Breast epithelium (tissue), 4 donors: Measurements from ENCODE around the gene ITPR1. TPM values are rescaled to one million over a fixed set of nuclear protein-coding genes. Genes with fewer than 3 reads are reported as not detected.
A peak's percentile ranks its signal among the peaks of the same experiment; 100 is the strongest.

Experiments
- DNase-seq, 2 donors: peaks; one replicate each; pipeline ENCODE4 v3.0.0-alpha.2; 2019; ENCODE audit warnings: low spot score in 2 of 2
- H3K27ac ChIP-seq, 2 donors: fragments of 200-600 bp; sonication (generic) in 1 of 2; one replicate each; pipeline ENCODE4 v1.5.1; 2016 to 2019; ENCODE audit warnings: mild to moderate bottlenecking in 1 of 2
- H3K27me3 ChIP-seq, 2 donors: fragments of 200-600 bp; sonication (generic) in 1 of 2; one replicate each; pipeline versions ENCODE4 v1.5.1 to v1.6.0; 2017 to 2019; ENCODE audit warnings: control low read depth in 1 of 2, mild to moderate bottlenecking in 1 of 2
- H3K36me3 ChIP-seq: fragments of 200-600 bp; one replicate; pipeline ENCODE4 v1.5.1; 2019
- H3K4me1 ChIP-seq, 2 donors: fragments of 200-600 bp; sonication (generic); one replicate each; pipeline ENCODE4 v1.5.1; 2016 to 2019; ENCODE audit warnings: control low read depth in 1 of 2
- H3K4me3 ChIP-seq, 3 donors: fragments of 200-600 bp; sonication (generic); 1 replicate in 2 of 3; 2 replicates in 1 of 3; pipeline ENCODE4 v1.5.1; 2016 to 2019; ENCODE audit warnings: mild to moderate bottlenecking in 3 of 3, moderate library complexity in 2 of 3
- H3K9me3 ChIP-seq, 2 donors: fragments of 200-600 bp; sonication (generic) in 1 of 2; one replicate each; pipeline ENCODE4 v1.5.1; 2016 to 2019; ENCODE audit warnings: control low read depth in 1 of 2
- CTCF ChIP-seq, 3 donors: fragments of 450-650 bp; IDR thresholded peaks; one replicate each; pipeline ENCODE4 v1.5.1; 2016 to 2017; ENCODE audit warnings: antibody characterized with exemption in 3 of 3, mild to moderate bottlenecking in 3 of 3, moderate library complexity in 3 of 3
- POLR2A ChIP-seq: fragments of 450-650 bp; IDR thresholded peaks from one replicate; pipeline ENCODE4 v1.6.1; 2016; ENCODE audit warnings: antibody characterized with exemption, mild to moderate bottlenecking, moderate library complexity
- POLR2AphosphoS5 ChIP-seq, 3 donors: sonication (generic); formaldehyde crosslinking; IDR thresholded peaks; one replicate each; pipeline ENCODE4 v1.6.1; 2017; ENCODE audit warnings: antibody characterized with exemption in 3 of 3
- intact Hi-C: fragments of 100-400 bp; cut with DNase I; formaldehyde crosslinking; loops from one replicate; pipeline ENCODE4 v1.15.1; 2023; ENCODE audit warnings: low total_unique reads
- total RNA-seq, 3 donors: library from RNA; depleted of rRNA; stranded (reverse); fragments of >200 nt; gene quantifications; one replicate each; pipeline ENCODE4 v1.1.0, GENCODE V29; 2016

The ITPR1 gene
- total RNA-seq, 3 donors from 2014 or later: 53.8 to 227 (median 174) TPM

DNA sequence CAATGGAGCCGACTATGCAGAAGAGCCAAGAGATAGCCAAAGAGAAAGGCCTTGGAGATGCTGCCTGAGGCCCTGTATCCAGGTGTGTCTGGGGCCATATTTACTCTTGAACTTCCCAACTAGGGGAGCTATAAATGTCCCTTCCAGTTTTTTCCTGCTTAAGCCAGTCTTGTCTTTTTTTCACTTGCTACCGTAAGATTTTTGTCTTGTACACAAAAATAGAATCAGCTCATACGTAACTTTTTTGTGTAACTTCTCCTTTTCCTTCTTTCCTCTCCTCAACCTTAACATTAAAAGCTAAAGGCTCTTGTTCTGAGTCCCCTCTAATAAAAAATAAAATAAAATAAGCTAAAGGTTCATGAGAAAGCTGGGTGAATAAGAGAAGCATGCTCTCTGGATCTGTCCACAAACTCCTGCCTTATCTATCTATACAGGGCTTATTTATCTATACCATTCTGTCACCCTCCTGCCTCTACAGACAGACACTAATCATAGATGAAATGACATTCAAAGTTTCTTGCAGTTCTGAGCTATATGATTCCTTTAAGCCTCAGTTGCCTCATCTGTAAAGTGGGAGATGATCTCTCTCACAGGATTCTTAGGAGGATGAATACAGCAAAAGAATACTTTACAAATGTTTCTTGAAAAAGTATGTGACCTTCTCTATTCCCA is 30.6 kb upstream of the ITPR1 start:
- Histone ChIP-seq H3K4me1 (no peaks in the 10 kb centered on the region), H3K36me3 (no peaks in the 10 kb centered on the region), H3K4me3 (no peak overlapping the region), H3K27ac (no peak overlapping the region), H3K9me3 (no peaks in the 10 kb centered on the region), H3K27me3 (no peaks in the 10 kb centered on the region)
- intact Hi-C loops: no loop called here
- no peak for TF ChIP-seq CTCF (IDR thresholded peaks at IDR 0.05)
- no peak for TF ChIP-seq POLR2A
- TF ChIP-seq POLR2AphosphoS5 (IDR thresholded peaks at IDR 0.05): no peak
- no peak for DNase-seq

- intact Hi-C loops: no loop called here
- Histone ChIP-seq H3K4me3 (no peak overlapping the region), H3K9me3 (no peaks in the 10 kb centered on the region), H3K36me3 (no peaks in the 10 kb centered on the region), H3K27me3 (no peaks in the 10 kb centered on the region), H3K4me1 (no peaks in the 10 kb centered on the region), H3K27ac (no peak overlapping the region)
- no peak for DNase-seq
- TF ChIP-seq POLR2AphosphoS5 (IDR thresholded peaks at IDR 0.05): no peak
- no peak for TF ChIP-seq POLR2A
- no peak for TF ChIP-seq CTCF (IDR thresholded peaks at IDR 0.05)
These were observed 28.6 kb upstream of the ITPR1 start for GRCh38 chr3:4464576-4464975.

GRCh38 chr3:4466741-4467521 is 26.2 kb upstream of the ITPR1 start, which contains the start of gene SUMF1:
Gene SUMF1, minus strand, starts transcription at chr3:4467269. Its CDS starts 24 bp downstream, at chr3:4467245.
- intact Hi-C loops: loop anchor here (5.0 kb wide), 1 partner anchor 1300 kb away; no protein-coding TSS in a partner anchor
- Histone ChIP-seq H3K27me3 (no peaks in the 10 kb centered on the region), H3K36me3 (no peaks in the 10 kb centered on the region), H3K4me1 (no peaks in the 10 kb centered on the region), H3K27ac (peak within 1 kb of the TSS; percentile 89 to 90), H3K9me3 (no peaks in the 10 kb centered on the region), H3K4me3 (peak within 1 kb of the TSS; percentile 78 to 99 (median 91))
- TF ChIP-seq POLR2AphosphoS5 (IDR thresholded peaks at IDR 0.05) (peak; percentile 84 to 94 (median 93)), POLR2A (no peak), CTCF (IDR thresholded peaks at IDR 0.05) (no peak)
- DNase-seq: peak; percentile 67 to 75

- peak overlapping the region; percentile 89 to 90 for H3K27ac ChIP-seq
- H3K4me1 ChIP-seq: no peaks in the 10 kb centered on the region
- H3K27me3 ChIP-seq: no peaks in the 10 kb centered on the region
- no peaks in the 10 kb centered on the region for H3K9me3 ChIP-seq
- no peak for TF ChIP-seq CTCF (IDR thresholded peaks at IDR 0.05)
- no peak for TF ChIP-seq POLR2A
- TF ChIP-seq POLR2AphosphoS5 (IDR thresholded peaks at IDR 0.05): no peak
- H3K4me3 ChIP-seq: peak overlapping the region; percentile 78 to 99 (median 91)
- H3K36me3 ChIP-seq: no peaks in the 10 kb centered on the region
- intact Hi-C loops: loop anchor here (5.0 kb wide), 1 partner anchor 1300 kb away; no protein-coding TSS in a partner anchor
- no peak for DNase-seq
These were observed 25.7 kb upstream of the ITPR1 start for GRCh38 chr3:4467522-4467867.

GRCh38 chr3:4471907-4472306 is 21.2 kb upstream of the ITPR1 start:
- no peaks in the 10 kb centered on the region for H3K9me3 ChIP-seq
- intact Hi-C loops: no loop called here
- no peak overlapping the region for H3K4me3 ChIP-seq
- DNase-seq: no peak
- no peaks in the 10 kb centered on the region for H3K4me1 ChIP-seq
- H3K27me3 ChIP-seq: no peaks in the 10 kb centered on the region
- H3K27ac ChIP-seq: no peak overlapping the region
- no peak for TF ChIP-seq POLR2AphosphoS5 (IDR thresholded peaks at IDR 0.05)
- TF ChIP-seq POLR2A: no peak
- TF ChIP-seq CTCF (IDR thresholded peaks at IDR 0.05): no peak
- no peaks in the 10 kb centered on the region for H3K36me3 ChIP-seq
